ENCODE measurements around the gene GADD45A.

Gene GADD45A

GRCh38 chr1:67679691-67680090, 5.3 kb upstream of the GADD45A start:
- Histone ChIP-seq H3K27ac (ENCODE audit: insufficient read depth, low read depth, low read length, poor library complexity, severe bottlenecking) (no peak overlapping the region), H3K4me3 (ENCODE audit: insufficient read depth, low read depth, low read length) (no peak overlapping the region), H3K27me3 (ENCODE audit: control insufficient read depth, insufficient read depth, low read length, poor library complexity, severe bottlenecking) (no peaks in the 10 kb centered on the region), H3K9me3 (ENCODE audit: control insufficient read depth, low read length) (no peaks in the 10 kb centered on the region), H3K4me1 (ENCODE audit: control insufficient read depth, insufficient read depth, low read length) (peaks cover 6% of the 10 kb centered on the region), H3K36me3 (ENCODE audit: control insufficient read depth, insufficient read depth, low read length) (no peaks in the 10 kb centered on the region)

- Histone ChIP-seq H3K36me3 (ENCODE audit: control insufficient read depth, insufficient read depth, low read length) (no peaks in the 10 kb centered on the region), H3K4me3 (ENCODE audit: insufficient read depth, low read depth, low read length) (no peak overlapping the region), H3K27me3 (ENCODE audit: control insufficient read depth, insufficient read depth, low read length, poor library complexity, severe bottlenecking) (no peaks in the 10 kb centered on the region), H3K4me1 (ENCODE audit: control insufficient read depth, insufficient read depth, low read length) (peaks cover 6% of the 10 kb centered on the region), H3K27ac (ENCODE audit: insufficient read depth, low read depth, low read length, poor library complexity, severe bottlenecking) (no peak overlapping the region), H3K9me3 (ENCODE audit: control insufficient read depth, low read length) (no peaks in the 10 kb centered on the region)
- 96 to 98% methylated on average over 2 of the region's 2 CpGs for WGBS, 2 experiments
Observed at GRCh38 chr1:67680486-67680885, 4.5 kb upstream of the GADD45A start.

- H3K27ac ChIP-seq (ENCODE audit: insufficient read depth, low read depth, low read length, poor library complexity, severe bottlenecking): no peak overlapping the region
- no peak overlapping the region for H3K4me3 ChIP-seq (ENCODE audit: insufficient read depth, low read depth, low read length)
- no peaks in the 10 kb centered on the region for H3K36me3 ChIP-seq (ENCODE audit: control insufficient read depth, insufficient read depth, low read length)
- H3K4me1 ChIP-seq (ENCODE audit: control insufficient read depth, insufficient read depth, low read length): peaks cover 13% of the 10 kb centered on the region
- WGBS, 2 experiments: 87 to 96% methylated on average over 3 of the region's 3 CpGs
- H3K27me3 ChIP-seq (ENCODE audit: control insufficient read depth, insufficient read depth, low read length, poor library complexity, severe bottlenecking): no peaks in the 10 kb centered on the region
- H3K9me3 ChIP-seq (ENCODE audit: control insufficient read depth, low read length): no peaks in the 10 kb centered on the region
Observed at GRCh38 chr1:67682659-67683197, 2.3 kb upstream of the GADD45A start.

- H3K36me3 ChIP-seq (ENCODE audit: control insufficient read depth, insufficient read depth, low read length): no peaks in the 10 kb centered on the region
- peaks cover 16% of the 10 kb centered on the region for H3K4me1 ChIP-seq (ENCODE audit: control insufficient read depth, insufficient read depth, low read length)
- no peaks in the 10 kb centered on the region for H3K27me3 ChIP-seq (ENCODE audit: control insufficient read depth, insufficient read depth, low read length, poor library complexity, severe bottlenecking)
- no peaks in the 10 kb centered on the region for H3K9me3 ChIP-seq (ENCODE audit: control insufficient read depth, low read length)
- H3K4me3 ChIP-seq (ENCODE audit: insufficient read depth, low read depth, low read length): no peak overlapping the region
- no peak overlapping the region for H3K27ac ChIP-seq (ENCODE audit: insufficient read depth, low read depth, low read length, poor library complexity, severe bottlenecking)
- 94 to 96% methylated on average over 3 of the region's 3 CpGs for WGBS, 2 experiments
Observed at GRCh38 chr1:67683316-67683715, 1.7 kb upstream of the GADD45A start.

- Histone ChIP-seq H3K27ac (ENCODE audit: insufficient read depth, low read depth, low read length, poor library complexity, severe bottlenecking) (no peak overlapping the region), H3K27me3 (ENCODE audit: control insufficient read depth, insufficient read depth, low read length, poor library complexity, severe bottlenecking) (no peaks in the 10 kb centered on the region), H3K36me3 (ENCODE audit: control insufficient read depth, insufficient read depth, low read length) (no peaks in the 10 kb centered on the region), H3K4me1 (ENCODE audit: control insufficient read depth, insufficient read depth, low read length) (peaks cover 22% of the 10 kb centered on the region), H3K9me3 (ENCODE audit: control insufficient read depth, low read length) (no peaks in the 10 kb centered on the region), H3K4me3 (ENCODE audit: insufficient read depth, low read depth, low read length) (no peak overlapping the region)
- 71 to 76% methylated on average over 8 of the region's 8 CpGs for WGBS, 2 experiments
Observed at GRCh38 chr1:67683766-67684525, 1.1 kb upstream of the GADD45A start.

GRCh38 chr1:67684526-67685066, 405 bp upstream of the GADD45A start:
- WGBS, 2 experiments: 14% methylated on average over 20 of the region's 20 CpGs
- Histone ChIP-seq H3K9me3 (ENCODE audit: control insufficient read depth, low read length) (no peaks in the 10 kb centered on the region), H3K27ac (ENCODE audit: insufficient read depth, low read depth, low read length, poor library complexity, severe bottlenecking) (no peak overlapping the region), H3K27me3 (ENCODE audit: control insufficient read depth, insufficient read depth, low read length, poor library complexity, severe bottlenecking) (no peaks in the 10 kb centered on the region), H3K4me3 (ENCODE audit: insufficient read depth, low read depth, low read length) (no peak overlapping the region), H3K36me3 (ENCODE audit: control insufficient read depth, insufficient read depth, low read length) (peaks cover under 1% of the 10 kb centered on the region), H3K4me1 (ENCODE audit: control insufficient read depth, insufficient read depth, low read length) (peaks cover 25% of the 10 kb centered on the region)

GRCh38 chr1:67685558-67686266, 711 bp downstream of the GADD45A start:
- peaks cover 25% of the 10 kb centered on the region for H3K4me1 ChIP-seq (ENCODE audit: control insufficient read depth, insufficient read depth, low read length)
- no peaks in the 10 kb centered on the region for H3K9me3 ChIP-seq (ENCODE audit: control insufficient read depth, low read length)
- peak overlapping the region; percentile 96 for H3K27ac ChIP-seq (ENCODE audit: insufficient read depth, low read depth, low read length, poor library complexity, severe bottlenecking)
- H3K27me3 ChIP-seq (ENCODE audit: control insufficient read depth, insufficient read depth, low read length, poor library complexity, severe bottlenecking): no peaks in the 10 kb centered on the region
- WGBS, 2 experiments: 0% methylated on average over 65 of the region's 65 CpGs
- H3K4me3 ChIP-seq (ENCODE audit: insufficient read depth, low read depth, low read length): peak overlapping the region; percentile 100
- peaks cover 4% of the 10 kb centered on the region for H3K36me3 ChIP-seq (ENCODE audit: control insufficient read depth, insufficient read depth, low read length)

- WGBS, 2 experiments: 0 to 1% methylated on average over 43 of the region's 43 CpGs
Observed at GRCh38 chr1:67686267-67687197, 1.5 kb downstream of the GADD45A start.

GRCh38 chr1:67687198-67687545, 2.2 kb downstream of the GADD45A start:
- H3K4me1 ChIP-seq (ENCODE audit: control insufficient read depth, insufficient read depth, low read length): peaks cover 25% of the 10 kb centered on the region
- H3K27me3 ChIP-seq (ENCODE audit: control insufficient read depth, insufficient read depth, low read length, poor library complexity, severe bottlenecking): no peaks in the 10 kb centered on the region
- H3K36me3 ChIP-seq (ENCODE audit: control insufficient read depth, insufficient read depth, low read length): peaks cover 4% of the 10 kb centered on the region
- no peaks in the 10 kb centered on the region for H3K9me3 ChIP-seq (ENCODE audit: control insufficient read depth, low read length)
- H3K27ac ChIP-seq (ENCODE audit: insufficient read depth, low read depth, low read length, poor library complexity, severe bottlenecking): peak overlapping the region; percentile 96
- WGBS, 2 experiments: 39 to 72% methylated on average over 2 to 3 of the region's 3 CpGs
- peak overlapping the region; percentile 100 for H3K4me3 ChIP-seq (ENCODE audit: insufficient read depth, low read depth, low read length)

More at GRCh38 chr1:67686267-67687197, 1.5 kb downstream of the GADD45A start:
- Histone ChIP-seq H3K9me3 (ENCODE audit: control insufficient read depth, low read length) (no peaks in the 10 kb centered on the region), H3K27me3 (ENCODE audit: control insufficient read depth, insufficient read depth, low read length, poor library complexity, severe bottlenecking) (no peaks in the 10 kb centered on the region), H3K27ac (ENCODE audit: insufficient read depth, low read depth, low read length, poor library complexity, severe bottlenecking) (peak overlapping the region; percentile 96), H3K36me3 (ENCODE audit: control insufficient read depth, insufficient read depth, low read length) (peaks cover 4% of the 10 kb centered on the region), H3K4me3 (ENCODE audit: insufficient read depth, low read depth, low read length) (peak overlapping the region; percentile 100), H3K4me1 (ENCODE audit: control insufficient read depth, insufficient read depth, low read length) (peaks cover 25% of the 10 kb centered on the region)

Measured in ectodermal cell (in vitro differentiated cells).